ENCODE data around the gene RABGGTA.
"Not testable (repeated sequence)": the region's sequence is repeated elsewhere in the genome, so short reads cannot be mapped to it uniquely, and the experiment has no call there.

Gene RABGGTA

DNA sequence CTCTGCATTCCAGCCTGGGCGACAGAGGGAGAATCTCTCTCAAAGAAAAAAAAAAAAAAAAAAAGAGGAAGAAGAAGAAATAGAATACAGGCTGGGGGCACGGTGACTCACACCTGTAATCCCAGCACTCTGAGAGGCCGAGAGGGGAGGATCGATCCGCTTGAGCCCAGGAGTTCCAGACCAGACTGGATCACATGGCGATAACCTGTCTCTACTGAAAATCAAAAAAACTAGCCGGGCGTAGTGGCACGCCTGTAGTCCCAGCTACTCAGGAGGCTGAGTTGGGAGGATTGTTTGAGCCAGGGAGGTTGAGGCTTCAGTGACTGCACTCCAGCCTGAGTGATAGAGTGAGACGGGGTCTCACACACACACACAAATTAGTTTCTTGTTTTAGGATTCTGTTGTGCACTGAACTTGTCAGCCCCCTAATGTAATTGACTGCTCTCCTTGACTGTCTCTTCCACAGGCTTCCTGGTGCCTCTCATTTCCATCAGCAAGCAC is 28.0 kb downstream of the RABGGTA start:
- DNase-seq (ENCODE audit: low read depth in 2 of 3, low spot score in 1 of 3) = no peak

DNA sequence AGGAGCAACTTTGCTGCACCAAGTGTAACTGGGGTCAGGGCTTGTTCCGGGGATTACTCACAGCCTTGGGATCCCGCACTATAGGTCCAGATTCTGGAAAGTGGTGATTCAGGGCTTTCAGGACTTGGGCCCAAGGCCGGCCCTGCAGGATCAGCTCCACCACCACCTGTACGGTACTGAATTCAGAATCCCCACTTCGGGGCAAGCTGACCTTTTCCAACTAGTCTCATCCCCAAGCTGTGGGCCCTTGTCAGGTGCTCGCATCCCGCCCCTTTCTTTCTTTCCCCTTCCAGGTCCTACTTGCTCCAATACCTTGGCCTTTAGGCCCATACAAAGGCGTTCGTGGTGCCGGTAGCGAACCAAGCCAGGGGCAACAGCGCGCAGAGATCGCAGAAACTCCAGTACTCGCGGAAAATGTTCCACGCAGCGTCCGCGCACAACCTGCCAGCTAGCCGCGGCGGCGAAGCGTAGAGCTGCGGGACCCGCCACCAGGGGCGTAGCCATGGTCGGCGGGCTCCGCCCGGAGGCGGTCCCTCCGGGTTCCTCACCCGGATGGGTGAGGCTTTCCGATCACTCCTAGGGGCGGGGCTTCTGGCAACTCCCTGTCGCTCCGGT is 29.5 kb downstream of the RABGGTA start:
- DNase-seq (ENCODE audit: low read depth in 2 of 3, low spot score in 1 of 3) = peak; percentile 87 to 95 (median 88)

DNA sequence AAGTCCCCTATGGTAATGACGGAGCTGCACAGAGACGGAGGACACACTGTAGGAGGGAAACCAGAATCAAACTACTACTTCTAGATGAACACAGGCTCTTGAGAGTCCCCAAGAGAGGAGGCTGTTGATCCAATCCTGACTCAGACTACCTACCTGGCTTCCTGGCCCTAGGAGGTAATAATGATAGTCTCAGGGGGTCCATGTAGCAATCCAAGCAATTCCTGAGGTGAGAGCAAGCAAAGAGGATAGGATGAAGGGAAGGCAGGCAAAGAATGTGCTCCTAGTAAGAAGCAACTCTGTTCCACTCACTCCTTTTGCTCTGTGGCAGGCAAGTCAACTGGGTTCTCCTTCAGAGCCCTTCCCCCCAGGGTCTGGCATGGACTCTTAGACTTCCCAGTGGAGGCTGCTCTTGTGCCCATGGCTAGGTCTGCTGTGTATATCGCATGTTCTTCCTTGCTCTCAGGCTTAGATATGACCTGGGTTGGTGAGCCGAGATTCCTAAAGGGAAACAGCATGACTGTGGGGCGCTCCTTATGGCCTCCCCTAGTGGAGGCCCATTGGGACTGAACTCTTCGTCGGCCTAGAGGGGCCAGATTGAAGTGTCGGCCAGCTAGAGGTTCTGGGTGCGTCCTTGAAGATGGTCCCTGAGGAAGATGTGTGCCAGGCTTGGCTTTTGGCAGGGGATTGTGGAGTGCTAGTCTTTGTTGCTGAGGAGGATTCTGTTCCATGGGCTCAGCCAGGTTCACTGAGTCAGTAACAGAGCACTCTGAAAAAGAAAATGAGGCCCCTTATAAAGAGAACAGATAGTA is 31.1 kb downstream of the RABGGTA start:
- DNase-seq (ENCODE audit: low read depth in 2 of 3, low spot score in 1 of 3) = no peak

DNA sequence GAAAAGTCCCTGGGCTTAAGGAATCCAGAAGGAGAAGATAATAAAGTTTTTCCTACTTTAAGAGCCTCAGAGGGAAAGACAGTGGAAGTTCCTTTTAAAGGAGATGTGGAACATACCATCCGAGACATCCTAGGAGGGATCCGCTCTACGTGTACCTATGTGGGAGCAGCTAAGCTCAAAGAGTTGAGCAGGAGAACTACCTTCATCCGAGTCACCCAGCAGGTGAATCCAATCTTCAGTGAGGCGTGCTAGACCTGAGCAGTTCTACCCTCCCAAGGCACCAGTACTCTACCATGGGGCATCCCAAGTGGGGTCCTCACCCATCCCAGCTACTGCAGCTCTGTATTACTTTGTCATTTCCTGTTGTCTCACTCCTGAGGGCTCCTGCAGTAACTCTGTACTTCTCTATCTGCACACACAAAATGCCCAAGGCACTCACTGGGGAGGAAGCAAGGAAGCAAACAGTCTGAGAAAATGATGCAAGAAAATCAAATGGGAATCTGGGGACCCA is 32.8 kb downstream of the RABGGTA start:
- no peak for DNase-seq (ENCODE audit: low read depth in 2 of 3, low spot score in 1 of 3)

DNA sequence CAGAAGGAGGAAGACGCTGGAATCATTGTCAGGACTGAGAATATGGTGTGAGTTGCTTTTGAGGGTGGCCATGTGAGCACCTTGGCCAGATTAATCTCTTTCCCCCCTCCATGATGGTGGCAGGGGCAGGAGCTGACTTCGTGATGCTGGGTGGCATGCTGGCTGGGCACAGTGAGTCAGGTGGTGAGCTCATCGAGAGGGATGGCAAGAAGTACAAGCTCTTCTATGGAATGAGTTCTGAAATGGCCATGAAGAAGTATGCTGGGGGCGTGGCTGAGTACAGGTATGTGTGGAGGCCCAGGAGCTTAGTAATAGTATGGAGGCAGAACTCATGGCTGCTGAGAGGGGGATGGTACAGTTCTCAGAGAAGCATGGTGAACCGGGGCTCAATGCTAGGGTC is 33.3 kb downstream of the RABGGTA start:
- DNase-seq (ENCODE audit: low read depth in 2 of 3, low spot score in 1 of 3) = no peak

DNA sequence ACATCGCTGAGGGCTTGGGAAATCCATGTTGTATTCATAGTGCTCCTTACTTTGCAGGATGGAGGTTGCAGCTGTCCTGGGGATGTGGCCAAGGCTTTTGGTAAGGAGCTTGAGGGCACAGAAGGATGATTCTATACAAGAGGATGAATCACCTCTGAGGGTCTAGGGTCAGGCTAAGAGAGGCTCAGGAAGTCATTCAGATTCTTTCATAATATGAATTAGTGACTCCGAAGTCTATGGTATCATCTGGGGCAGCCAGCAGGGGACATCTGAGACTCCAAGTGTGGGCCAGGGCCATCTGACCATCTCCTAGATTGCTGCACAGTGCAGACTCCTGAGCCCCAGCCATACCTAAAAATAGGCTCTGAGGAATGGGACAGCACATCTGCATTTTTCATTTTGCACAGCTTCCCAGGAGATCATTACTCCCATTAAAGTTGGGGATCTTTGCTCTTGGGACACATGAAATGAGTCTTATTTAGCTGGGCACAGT is 33.9 kb downstream of the RABGGTA start:
- no peak for DNase-seq (ENCODE audit: low read depth in 2 of 3, low spot score in 1 of 3)

DNA sequence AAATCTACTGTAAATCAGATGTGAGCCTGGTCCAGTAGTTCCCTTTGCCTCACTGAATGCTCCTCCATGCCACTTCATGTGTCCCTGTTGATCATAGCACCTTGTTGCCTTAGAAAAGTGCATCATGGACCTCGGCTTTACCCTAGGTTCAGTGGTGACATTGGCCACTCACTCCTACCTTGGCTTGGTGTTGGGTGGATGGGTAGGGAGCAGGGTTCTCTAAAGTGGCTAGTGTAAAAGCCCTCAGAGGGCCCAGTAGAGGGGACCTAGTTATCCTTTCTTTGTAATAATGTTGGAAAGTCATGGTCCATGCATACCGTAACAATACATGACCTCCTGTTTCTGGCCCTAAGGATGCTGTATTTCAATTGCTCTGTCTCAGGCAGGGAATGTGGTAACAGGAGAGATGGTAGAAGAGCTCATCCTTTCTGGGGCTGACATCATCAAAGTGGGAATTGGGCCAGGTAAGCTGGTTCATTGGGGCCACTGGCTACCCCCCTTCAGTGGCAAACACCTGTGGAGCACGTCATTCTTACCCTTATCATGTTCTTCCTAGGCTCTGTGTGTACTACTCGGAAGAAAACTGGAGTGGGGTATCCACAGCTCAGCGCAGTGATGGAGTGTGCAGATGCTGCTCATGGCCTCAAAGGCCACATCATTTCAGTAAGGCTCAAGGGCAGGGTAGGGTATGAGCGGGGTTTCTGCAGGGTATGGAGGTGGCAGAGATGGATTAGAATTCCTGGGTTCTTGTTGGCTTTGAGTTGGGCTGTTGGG is 34.5 kb downstream of the RABGGTA start:
- no peak for DNase-seq (ENCODE audit: low read depth in 2 of 3, low spot score in 1 of 3)

DNA sequence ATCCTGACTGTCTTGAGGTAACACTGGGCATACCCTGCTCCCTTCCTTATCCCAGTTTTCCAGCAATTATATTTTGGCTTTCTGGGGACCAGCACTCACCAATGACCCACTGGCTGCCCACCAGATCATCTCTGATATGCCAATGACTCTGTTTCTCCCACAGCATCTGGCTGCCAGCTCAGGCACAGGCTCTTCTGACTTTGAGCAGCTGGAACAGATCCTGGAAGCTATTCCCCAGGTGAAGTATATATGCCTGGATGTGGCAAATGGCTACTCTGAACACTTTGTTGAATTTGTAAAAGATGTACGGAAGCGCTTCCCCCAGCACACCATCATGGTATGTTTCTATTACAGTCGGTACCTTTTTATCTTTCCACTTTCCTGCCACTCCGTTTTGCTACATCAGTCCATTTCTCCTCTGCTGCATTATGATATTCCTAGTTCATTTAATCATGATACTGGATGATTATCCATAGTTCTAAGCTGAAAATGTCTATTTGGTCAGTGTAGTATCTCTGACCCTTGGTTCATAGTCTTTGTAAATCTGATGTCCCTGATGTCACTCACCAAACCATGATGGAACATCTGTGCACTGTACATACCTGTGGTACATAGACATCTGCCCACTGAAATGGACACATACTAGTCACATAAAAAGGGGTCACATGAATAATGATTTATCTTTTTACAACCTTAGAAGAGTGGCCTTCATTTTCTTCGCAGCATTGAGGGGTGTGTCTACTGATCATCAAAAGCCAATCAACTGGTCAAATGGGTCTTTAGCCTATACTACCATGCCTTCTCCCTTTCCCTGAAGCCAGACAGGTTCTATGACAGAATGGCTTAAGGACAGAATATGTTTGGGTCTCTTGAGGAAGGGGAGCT is 35.4 kb downstream of the RABGGTA start:
- no peak for DNase-seq (ENCODE audit: low read depth in 2 of 3, low spot score in 1 of 3)

DNA sequence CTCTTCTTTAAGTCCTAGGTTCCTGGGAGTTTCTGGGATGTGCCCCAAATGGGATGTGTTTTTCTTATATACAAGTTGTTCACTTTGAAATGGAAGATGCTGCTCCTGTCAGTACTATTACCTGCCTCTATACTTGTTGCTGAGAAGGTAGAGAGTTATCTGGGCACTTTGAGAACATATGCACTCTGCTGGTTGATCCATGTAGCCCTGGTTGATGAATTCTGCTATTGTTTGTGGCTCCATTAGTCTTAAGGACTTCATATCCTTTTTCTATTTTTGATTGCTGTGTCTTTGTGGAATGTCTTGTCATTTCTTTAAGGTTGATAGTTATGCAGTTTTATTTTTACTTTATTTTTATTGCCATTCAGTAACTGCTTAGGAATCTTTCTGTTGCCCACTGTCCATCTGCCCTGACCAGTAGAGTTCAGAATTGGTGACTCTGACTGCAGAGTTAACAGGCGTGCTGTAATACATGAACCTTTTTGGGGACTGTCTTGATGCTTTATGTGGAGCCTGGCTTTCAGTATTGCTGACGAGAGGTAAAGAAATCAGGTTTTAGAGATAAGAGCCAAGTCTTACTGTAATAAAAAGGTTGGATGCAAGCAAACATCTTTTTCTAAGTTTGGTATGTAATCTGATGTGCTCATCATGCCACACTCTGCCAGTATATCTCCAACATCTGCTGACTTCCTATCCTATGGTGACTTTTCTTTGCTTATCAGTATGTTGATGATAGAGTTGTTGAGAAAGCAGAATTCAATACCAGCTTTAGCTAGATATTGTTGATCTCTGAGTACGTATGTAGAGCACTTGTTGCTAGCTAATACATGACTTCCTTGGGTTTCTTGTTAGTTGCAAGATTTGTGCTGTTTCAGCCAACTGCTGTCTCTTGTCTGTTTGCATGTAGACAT is 37.0 kb downstream of the RABGGTA start:
- no peak for DNase-seq (ENCODE audit: low read depth in 2 of 3, low spot score in 1 of 3)

DNA sequence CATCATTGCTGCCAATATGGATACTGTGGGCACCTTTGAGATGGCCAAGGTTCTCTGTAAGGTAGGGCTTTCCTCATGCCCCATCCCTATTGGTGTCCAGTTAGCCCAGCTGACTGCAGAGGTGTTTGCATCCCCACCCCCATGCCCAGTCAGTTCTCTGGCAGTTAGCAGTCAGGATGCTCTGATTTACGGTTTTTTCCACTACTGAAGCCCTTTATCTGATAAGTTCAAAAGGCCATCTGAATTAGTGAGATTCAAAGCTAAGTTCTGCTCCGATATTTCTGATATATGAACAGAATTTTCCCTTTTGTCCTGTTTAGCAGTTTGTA is 37.9 kb downstream of the RABGGTA start:
- DNase-seq (ENCODE audit: low read depth in 2 of 3, low spot score in 1 of 3) = no peak

DNA sequence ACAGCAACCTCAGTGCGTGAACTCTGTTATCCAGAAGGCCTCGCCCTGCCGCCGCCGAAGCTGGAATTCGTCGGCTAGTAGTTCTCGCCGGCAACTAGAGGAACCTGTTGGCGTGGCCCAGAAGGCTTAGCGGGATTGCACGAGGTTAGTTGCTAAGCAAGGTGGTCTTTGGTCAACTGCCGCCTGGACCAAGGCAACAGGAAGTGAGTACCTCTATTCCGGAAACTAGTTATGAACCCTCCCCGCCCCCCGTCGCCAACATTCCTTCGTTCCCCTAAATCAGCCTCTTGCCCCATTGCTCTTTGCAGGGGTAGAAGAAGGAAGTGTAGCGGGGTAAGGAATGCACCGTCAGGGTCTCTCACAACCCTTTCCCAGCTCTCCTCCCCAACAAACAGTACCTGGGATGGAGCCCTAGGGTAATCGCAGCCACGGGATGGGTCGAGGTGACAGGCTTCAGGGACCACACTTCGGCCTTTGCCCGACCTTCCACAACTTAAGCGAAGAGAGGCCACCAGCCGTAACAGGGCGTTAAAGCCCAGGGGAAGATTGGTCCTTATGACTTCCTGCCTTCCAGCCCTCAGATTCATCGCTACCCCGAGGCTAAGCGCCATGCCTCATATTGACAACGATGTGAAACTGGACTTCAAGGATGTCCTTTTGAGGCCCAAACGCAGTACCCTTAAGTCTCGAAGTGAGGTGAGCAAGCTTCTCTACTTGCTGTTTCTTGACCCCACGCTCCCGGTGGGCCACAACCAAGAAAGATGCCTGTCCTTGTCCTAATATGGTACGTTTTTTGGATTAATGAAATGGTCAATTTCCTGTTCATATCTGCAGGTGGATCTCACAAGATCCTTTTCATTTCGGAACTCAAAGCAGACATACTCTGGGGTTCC is 38.5 kb downstream of the RABGGTA start, which contains the start of gene GMPR2:
TSS of gene GMPR2 (plus strand) at position 285 of the 893 bp plus-strand sequence. CDS start at position 610, 325 bp downstream.
- no peak for DNase-seq (ENCODE audit: low read depth in 2 of 3, low spot score in 1 of 3)

DNA sequence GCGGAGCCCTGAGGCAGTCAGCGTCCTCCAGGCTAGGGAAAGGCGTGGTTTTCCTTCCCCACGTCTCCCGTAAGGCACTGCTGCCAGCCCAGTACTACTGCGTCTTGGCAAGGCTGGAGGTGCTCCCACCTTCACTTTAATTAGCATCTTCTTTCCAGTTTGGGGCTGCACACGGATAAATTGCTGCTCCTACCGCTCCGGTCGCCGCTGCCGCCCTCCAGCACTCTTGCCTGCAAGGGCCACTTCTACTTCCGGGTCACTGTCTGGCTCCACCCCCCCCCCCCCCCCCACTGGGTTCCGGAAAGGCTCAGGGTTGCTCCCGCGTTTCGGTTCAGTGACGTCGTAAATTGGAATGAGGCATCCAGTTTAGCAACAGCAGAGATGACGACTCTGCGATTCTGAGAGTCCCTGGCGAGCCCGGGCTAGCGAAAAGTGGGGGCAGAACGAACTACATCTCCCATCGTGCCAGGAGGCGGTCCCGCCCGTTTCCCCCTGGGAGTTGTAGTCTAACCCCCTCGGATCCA is 39.2 kb downstream of the RABGGTA start, which contains the start of gene NEDD8:
TSS of gene NEDD8 (minus strand) at position 247 of the 524 bp plus-strand sequence. CDS start at position 147, 100 bp downstream.
- peak; percentile 86 to 90 (median 90) for DNase-seq (ENCODE audit: low read depth in 2 of 3, low spot score in 1 of 3)

DNA sequence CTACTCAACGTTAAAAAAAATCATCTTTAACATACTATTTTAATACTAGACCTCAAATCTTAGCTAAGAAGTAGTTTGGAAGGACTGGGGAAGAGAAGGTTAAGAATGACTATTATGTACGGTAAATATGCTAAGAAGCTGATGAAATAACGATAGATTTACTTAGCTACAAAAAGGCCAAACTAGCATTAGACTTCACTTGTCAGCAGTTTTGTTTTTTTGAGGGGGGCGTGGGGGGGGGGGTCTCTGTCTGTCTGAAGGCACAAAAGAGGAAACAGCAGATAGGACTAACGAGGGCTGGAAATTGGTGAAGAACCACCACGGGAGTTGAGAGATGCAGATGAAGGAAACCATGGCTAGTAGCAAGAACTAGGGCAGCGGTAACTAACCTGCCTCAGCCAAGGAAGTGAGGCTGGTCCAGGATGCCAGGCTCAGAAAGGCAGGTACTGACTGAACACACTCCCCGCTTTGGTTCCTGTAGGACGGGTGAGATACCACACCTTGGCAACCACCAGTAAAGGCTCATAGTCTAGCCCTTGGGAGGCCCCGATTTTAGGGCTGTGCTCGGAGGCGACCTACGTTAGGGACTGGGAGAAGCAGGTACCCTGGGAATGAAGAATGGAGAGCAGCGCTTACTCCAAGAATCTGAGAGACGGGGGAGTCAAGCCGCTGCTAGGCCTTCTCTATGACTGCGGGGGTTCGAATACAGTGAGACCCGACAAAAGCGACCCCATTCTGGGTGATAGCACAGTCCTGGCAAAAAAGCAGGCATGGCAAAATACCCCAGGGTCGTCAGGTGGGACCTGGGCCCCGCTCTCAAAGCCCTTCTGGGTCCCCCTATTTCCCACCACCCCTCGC is 39.9 kb downstream of the RABGGTA start:
- DNase-seq (ENCODE audit: low read depth in 2 of 3, low spot score in 1 of 3) = no peak

DNA sequence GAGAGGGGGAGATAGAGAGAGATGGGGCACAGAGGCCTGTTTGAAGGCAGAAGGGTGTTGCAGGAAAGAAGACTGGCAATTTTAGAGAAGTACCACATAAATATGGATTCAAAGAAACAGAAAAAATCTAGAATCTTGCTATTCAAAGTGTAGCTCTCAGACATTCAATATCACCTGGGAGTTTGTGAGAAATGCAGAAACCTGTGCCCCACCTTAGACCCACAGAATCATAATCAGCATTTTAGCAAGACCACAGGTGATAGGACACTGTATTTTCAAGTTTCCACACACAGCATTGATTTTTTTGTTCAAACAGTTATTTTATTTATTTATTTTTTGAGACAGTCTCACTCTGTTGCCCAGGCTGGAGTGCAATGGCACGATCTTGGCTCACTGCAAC is 42.5 kb downstream of the RABGGTA start:
- DNase-seq (ENCODE audit: low read depth in 2 of 3, low spot score in 1 of 3) = no peak

DNA sequence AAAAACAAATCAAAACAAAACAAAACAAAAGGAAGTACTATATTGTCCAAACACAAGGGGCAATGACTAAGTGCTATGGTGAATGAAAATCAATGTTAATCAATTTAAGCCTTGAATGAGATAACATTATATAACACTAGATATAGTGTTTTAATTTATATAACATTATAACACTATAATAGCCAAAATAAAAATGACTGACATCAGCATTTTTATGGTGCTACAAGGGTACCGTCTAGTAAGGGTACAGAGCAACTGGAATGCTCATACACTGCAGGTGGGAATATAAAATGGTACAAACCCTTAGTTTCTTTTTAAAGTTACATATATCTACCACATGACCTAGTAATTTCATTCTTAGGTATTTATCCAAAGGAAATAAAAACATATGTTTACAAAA is 44.9 kb downstream of the RABGGTA start:
- no peak for DNase-seq (ENCODE audit: low read depth in 2 of 3, low spot score in 1 of 3)

DNA sequence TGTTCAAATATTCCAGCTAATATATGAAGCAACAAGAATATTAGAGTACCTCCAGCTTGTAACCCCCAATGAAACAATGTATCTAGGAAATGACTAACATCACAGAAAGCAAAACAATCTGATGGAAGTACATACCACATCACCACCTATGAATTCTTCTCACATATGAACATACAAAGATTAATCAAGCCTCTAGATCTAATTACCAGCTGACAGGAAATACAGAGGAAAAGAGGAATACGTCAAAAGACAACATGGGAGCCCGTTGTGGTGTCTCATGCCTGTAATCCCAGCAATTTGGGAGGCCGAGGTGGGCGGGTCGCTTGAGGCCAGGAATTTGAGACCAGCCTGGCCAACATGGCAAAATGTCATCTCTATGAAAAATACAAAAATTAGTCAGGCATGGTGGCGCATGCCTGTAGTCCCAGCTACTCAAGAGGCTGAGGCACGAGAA is 46.8 kb downstream of the RABGGTA start:
- no peak for DNase-seq (ENCODE audit: low read depth in 2 of 3, low spot score in 1 of 3)

DNA sequence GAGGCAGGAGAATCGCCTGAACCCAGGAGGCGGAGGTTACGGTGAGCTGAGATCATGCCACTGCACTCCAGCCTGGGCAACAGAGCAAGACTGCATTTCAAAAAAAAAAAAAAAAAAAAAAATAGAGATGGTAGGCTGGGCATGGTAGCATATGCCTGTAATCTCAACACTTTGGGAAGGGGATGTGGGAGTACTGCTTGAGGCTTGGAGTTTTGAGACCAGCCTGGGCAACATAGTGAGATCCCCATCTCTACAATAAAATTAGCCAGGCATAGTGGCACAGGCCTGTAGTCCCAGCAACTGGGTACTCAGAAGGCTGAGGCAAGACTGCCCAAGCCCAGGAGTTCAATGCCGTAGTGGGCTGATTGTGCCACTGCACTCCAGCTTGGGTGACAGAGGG is 48.4 kb downstream of the RABGGTA start:
- not testable (repeated sequence) for DNase-seq (ENCODE audit: low read depth in 2 of 3, low spot score in 1 of 3)

All from stimulated activated CD4-positive, alpha-beta T cell treated with anti-CD3 and anti-CD28 coated beads, Interleukin-12 subunit alpha, Interleukin-12 subunit beta, amount 100 ng/mL, for 48 hours (primary cell).